Measurements from ENCODE around the gene TNFRSF9. TPM values are rescaled to one million over a fixed set of nuclear protein-coding genes. Genes with fewer than 3 reads are reported as not detected.
"Not testable (repeated sequence)": the region's sequence is repeated elsewhere in the genome, so short reads cannot be mapped to it uniquely, and the experiment has no call there.

TNFRSF9 gene
- total and polyA plus RNA-seq, 2 experiments from 2014 or later: not detected

GRCh38 chr1:7972285-7972684 lies 31.6 kb upstream of the TNFRSF9 start:
- Histone ChIP-seq H3K9me3 (ENCODE audit: low read depth) (no peaks in the 10 kb centered on the region), H3K4me3 (no peak overlapping the region), H3K4me1 (ENCODE audit: low read depth) (no peaks in the 10 kb centered on the region), H3K27me3 (no peaks in the 10 kb centered on the region), H3K27ac (no peak overlapping the region), H3K36me3 (peaks cover 36% of the 10 kb centered on the region)
- TF ChIP-seq, protein P1, sequence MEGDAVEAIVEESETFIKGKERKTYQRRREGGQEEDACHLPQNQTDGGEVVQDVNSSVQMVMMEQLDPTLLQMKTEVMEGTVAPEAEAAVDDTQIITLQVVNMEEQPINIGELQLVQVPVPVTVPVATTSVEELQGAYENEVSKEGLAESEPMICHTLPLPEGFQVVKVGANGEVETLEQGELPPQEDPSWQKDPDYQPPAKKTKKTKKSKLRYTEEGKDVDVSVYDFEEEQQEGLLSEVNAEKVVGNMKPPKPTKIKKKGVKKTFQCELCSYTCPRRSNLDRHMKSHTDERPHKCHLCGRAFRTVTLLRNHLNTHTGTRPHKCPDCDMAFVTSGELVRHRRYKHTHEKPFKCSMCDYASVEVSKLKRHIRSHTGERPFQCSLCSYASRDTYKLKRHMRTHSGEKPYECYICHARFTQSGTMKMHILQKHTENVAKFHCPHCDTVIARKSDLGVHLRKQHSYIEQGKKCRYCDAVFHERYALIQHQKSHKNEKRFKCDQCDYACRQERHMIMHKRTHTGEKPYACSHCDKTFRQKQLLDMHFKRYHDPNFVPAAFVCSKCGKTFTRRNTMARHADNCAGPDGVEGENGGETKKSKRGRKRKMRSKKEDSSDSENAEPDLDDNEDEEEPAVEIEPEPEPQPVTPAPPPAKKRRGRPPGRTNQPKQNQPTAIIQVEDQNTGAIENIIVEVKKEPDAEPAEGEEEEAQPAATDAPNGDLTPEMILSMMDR (IDR thresholded peaks at IDR 0.05; ENCODE audit: low read depth, low read length): no peak
- DNase-seq (ENCODE audit: low read depth in 1 of 2, low spot score in 1 of 2): no peak

DNA sequence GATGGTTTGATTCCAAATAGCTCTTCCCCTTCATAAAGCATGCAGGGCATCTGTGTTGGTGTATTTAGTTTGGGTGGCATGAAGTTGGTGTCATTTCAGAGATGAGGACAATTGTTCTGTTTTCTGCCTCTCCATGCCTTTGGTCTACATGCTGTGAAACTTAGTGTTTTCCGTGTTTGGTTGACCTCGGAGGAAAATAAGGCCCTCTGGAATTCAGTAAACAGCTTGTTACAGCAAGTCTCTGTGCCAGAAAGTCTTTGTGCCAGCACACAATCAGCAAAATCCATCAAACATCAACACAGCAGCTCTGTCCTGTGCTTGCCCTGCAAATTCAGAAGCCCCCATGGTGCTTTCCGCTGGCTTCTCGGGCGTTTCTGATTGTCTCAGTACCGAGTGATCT lies 30.4 kb upstream of the TNFRSF9 start:
- TF ChIP-seq, protein P1 (IDR thresholded peaks at IDR 0.05; ENCODE audit: low read depth, low read length): no peak
- Histone ChIP-seq H3K27me3 (no peaks in the 10 kb centered on the region), H3K9me3 (ENCODE audit: low read depth) (no peaks in the 10 kb centered on the region), H3K4me3 (no peak overlapping the region), H3K36me3 (peaks cover 42% of the 10 kb centered on the region), H3K4me1 (ENCODE audit: low read depth) (no peaks in the 10 kb centered on the region), H3K27ac (no peak overlapping the region)
- no peak for DNase-seq (ENCODE audit: low read depth in 1 of 2, low spot score in 1 of 2)

DNA sequence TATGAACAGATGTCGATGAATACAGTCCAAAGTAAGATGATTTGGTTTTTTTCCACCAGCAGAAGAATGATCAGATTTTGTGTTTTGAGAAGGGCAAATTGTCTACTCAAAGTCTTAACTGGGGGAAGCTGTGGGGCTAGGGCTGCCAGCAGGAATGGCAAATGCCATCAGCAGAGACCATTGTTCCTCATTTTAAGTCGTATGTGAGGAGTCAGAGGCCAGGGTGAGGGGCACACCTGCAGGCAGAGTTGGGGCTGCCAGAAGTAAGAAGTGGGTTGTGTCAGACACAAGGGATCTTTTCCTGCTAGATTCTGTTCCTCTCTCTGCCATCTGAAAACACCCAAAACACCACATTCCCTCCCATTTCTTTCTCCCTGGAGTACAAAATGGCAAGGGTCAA lies 29.6 kb upstream of the TNFRSF9 start:
- Histone ChIP-seq H3K9me3 (ENCODE audit: low read depth) (no peaks in the 10 kb centered on the region), H3K4me3 (no peak overlapping the region), H3K4me1 (ENCODE audit: low read depth) (no peaks in the 10 kb centered on the region), H3K27me3 (no peaks in the 10 kb centered on the region), H3K36me3 (peaks cover 49% of the 10 kb centered on the region), H3K27ac (no peak overlapping the region)
- no peak for DNase-seq (ENCODE audit: low read depth in 1 of 2, low spot score in 1 of 2)
- TF ChIP-seq, protein P1 (IDR thresholded peaks at IDR 0.05; ENCODE audit: low read depth, low read length): no peak

DNA sequence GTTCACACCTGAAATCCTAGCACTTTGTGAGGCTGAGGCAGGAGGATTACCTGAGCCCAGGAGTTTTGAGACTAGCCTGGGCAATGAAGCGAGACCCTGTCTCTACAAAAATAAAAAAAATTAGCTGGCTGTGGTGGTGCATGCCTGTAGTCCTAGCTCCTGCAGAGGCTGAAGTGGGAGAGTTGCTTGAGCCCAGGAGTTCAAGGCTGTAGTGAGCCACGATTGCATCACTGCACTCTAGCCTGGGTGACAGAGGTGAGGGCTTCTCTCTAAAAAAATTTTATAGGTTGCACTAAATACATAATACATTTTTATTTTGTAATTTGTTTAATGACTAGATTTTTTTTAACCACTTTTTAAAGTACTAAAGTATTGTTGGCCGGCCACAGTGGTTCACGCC lies 27.0 kb upstream of the TNFRSF9 start:
- Histone ChIP-seq H3K4me3 (no peak overlapping the region), H3K27me3 (no peaks in the 10 kb centered on the region), H3K4me1 (ENCODE audit: low read depth) (peaks cover 3% of the 10 kb centered on the region), H3K9me3 (ENCODE audit: low read depth) (no peaks in the 10 kb centered on the region), H3K36me3 (peaks cover 63% of the 10 kb centered on the region), H3K27ac (no peak overlapping the region)
- no peak for DNase-seq (ENCODE audit: low read depth in 1 of 2, low spot score in 1 of 2)
- TF ChIP-seq, protein P1 (IDR thresholded peaks at IDR 0.05; ENCODE audit: low read depth, low read length): no peak

- Histone ChIP-seq H3K27ac (no peak overlapping the region), H3K36me3 (peaks cover 62% of the 10 kb centered on the region), H3K9me3 (ENCODE audit: low read depth) (no peaks in the 10 kb centered on the region), H3K4me1 (ENCODE audit: low read depth) (peaks cover 7% of the 10 kb centered on the region), H3K4me3 (no peak overlapping the region), H3K27me3 (no peaks in the 10 kb centered on the region)
- TF ChIP-seq, protein P1 (IDR thresholded peaks at IDR 0.05; ENCODE audit: low read depth, low read length): no peak
- DNase-seq (ENCODE audit: low read depth in 1 of 2, low spot score in 1 of 2): no peak
Measured at GRCh38 chr1:7967196-7967595, 26.6 kb upstream of the TNFRSF9 start.

DNA sequence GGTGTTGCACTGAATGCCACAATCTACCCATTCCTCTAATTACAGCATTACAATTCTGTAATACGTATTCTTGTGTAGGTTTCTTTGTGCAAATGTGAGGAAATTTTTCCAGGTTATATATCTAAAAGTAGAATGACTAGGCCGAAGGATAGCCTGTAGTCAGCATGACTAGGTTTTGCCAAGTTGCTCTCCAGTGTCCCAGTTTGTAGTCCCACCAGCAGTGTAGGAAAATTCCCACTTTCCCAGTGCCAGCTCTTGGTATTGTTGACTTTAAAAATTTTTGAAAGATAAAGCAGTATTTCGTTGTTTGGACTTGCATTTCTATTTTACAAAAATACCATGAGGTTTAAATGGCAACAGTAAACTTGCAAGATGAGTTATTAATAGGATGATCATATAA lies 23.8 kb upstream of the TNFRSF9 start:
- peaks cover 9% of the 10 kb centered on the region for H3K4me1 ChIP-seq (ENCODE audit: low read depth)
- no peak for DNase-seq (ENCODE audit: low read depth in 1 of 2, low spot score in 1 of 2)
- H3K27ac ChIP-seq: no peak overlapping the region
- H3K27me3 ChIP-seq: no peaks in the 10 kb centered on the region
- peaks cover 44% of the 10 kb centered on the region for H3K36me3 ChIP-seq
- H3K9me3 ChIP-seq (ENCODE audit: low read depth): no peaks in the 10 kb centered on the region
- H3K4me3 ChIP-seq: no peak overlapping the region
- TF ChIP-seq, protein P1 (IDR thresholded peaks at IDR 0.05; ENCODE audit: low read depth, low read length): no peak

DNA sequence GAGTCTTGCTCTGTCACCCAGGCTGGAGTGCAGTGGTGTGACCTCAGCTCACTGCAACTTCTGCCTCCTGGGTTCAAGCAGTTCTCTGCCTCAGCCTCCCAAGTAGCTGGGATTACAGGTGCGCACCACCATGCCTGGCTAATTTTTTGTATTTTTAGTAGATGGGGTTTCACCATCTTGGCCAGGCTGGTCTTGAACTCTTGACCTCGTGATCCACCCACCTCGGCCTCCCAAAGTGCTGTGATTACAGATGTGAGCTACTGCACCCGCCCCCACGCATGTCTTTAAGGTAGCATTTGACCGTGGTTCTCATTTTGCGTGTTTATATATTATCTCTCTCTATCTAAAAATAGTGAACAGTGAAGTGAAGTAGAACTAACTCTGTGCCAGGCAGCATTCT lies 23.2 kb upstream of the TNFRSF9 start:
- DNase-seq (ENCODE audit: low read depth in 1 of 2, low spot score in 1 of 2); H3K4me1 ChIP-seq (ENCODE audit: low read depth); H3K27ac ChIP-seq; H3K4me3 ChIP-seq; H3K9me3 ChIP-seq (ENCODE audit: low read depth); H3K27me3 ChIP-seq: not testable (repeated sequence)
- H3K36me3 ChIP-seq: peaks cover 38% of the 10 kb centered on the region

DNA sequence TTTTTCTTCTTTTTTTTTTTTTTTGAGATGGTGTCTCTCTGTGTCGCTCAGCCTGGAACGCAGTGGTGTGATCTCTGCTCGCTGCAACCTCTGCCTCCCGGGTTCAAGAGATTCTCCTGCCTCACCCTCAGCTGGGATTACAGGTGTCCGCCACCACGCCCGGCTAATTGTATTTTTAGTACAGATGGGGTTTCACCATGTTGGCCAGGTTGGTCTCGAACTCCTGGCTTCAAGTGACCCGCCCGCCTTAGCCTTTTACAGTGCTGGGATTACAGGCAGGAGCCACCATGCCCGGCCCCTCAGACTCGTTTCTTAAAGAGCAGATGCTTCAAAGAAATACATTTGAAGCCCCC lies 22.7 kb upstream of the TNFRSF9 start:
- H3K4me1 ChIP-seq (ENCODE audit: low read depth); H3K9me3 ChIP-seq (ENCODE audit: low read depth); DNase-seq (ENCODE audit: low read depth in 1 of 2, low spot score in 1 of 2); H3K4me3 ChIP-seq; H3K27ac ChIP-seq; H3K27me3 ChIP-seq: not testable (repeated sequence)
- peaks cover 33% of the 10 kb centered on the region for H3K36me3 ChIP-seq
